HCT116 (cell line): Measurements from ENCODE around the gene ATP1B3. TPM values are rescaled to one million over a fixed set of nuclear protein-coding genes. Genes with fewer than 3 reads are reported as not detected.
A peak's percentile ranks its signal among the peaks of the same experiment; 100 is the strongest.

Experiments used
- ATAC-seq: fragments of 200-7000 bp; cut with Tn5 transposase; 2 replicates; pipeline ENCODE4 v1.9.1; 2020; ENCODE audit warnings: mild to moderate bottlenecking, moderate library complexity
- BruUV-seq: library from RNA; stranded (reverse); fragments of 400-500 nt; replicated peaks from 2 replicates; lab custom pipeline; 2021; lab: Mats Ljungman, UMichigan
- CTCF ChIA-PET: fragments of 300-600 bp; sonication (Branson Sonifier 250); formaldehyde crosslinking; loops from one replicate; lab custom pipeline; 2021; ENCODE audit warnings: antibody characterized with exemption; lab: Charles Lee
- POLR2A ChIA-PET: fragments of 300-600, 350-600 bp; sonication (Branson Sonifier 250); formaldehyde crosslinking; loops from one replicate; lab custom pipeline; 2021; ENCODE audit warnings: antibody characterized with exemption; lab: Charles Lee
- RAD21 ChIA-PET, 2 experiments: fragments of 300-600 bp; sonication (Branson Sonifier 250); formaldehyde crosslinking; loops; one replicate each; lab custom pipeline; 2023; ENCODE audit warnings: low total read pairs in 2 of 2; ENCODE audit not compliant: uncharacterized antibody in 2 of 2, unreplicated experiment in 2 of 2, low non-redundant PET in 1 of 2; lab: Charles Lee
- DNase-seq: peaks from one replicate; pipeline ENCODE4 v3.0.0-alpha.2; 2010; ENCODE audit warnings: low read depth, low spot score
- H2AFZ ChIP-seq: fragments of 200-600 bp; shearing (Covaris generic), sonication (generic); 2 replicates; pipeline ENCODE4 v1.6.1; 2017; ENCODE audit warnings: low read depth, mixed run types, mixed read lengths, antibody characterized with exemption, low read length; ENCODE audit not compliant: poor library complexity, severe bottlenecking
- H3K27ac ChIP-seq: 2 replicates; pipeline ENCODE4 v1.5.1; 2012; ENCODE audit warnings: low read depth, low read length
- H3K27me3 ChIP-seq: fragments of 200-600 bp; sonication (generic); 2 replicates; pipeline ENCODE4 v1.6.1; 2016; ENCODE audit warnings: mixed run types, low read length, mixed read lengths; ENCODE audit not compliant: insufficient read depth
- H3K36me3 ChIP-seq, 2 experiments: fragments of 200-500 bp in 1 of 2; fragments of 200-600 bp in 1 of 2; sonication (Bioruptor generic) in 1 of 2; sonication (generic) in 1 of 2; 2 replicates each; pipeline versions ENCODE4 v1.5.1 to v1.6.1; 2014 to 2016; ENCODE audit warnings: low read length in 2 of 2, inconsistent platforms in 1 of 2, mixed read lengths in 1 of 2, mixed run types in 1 of 2; ENCODE audit not compliant: insufficient read depth in 2 of 2, control insufficient read depth in 1 of 2
- H3K4me1 ChIP-seq, 2 experiments: fragments of 200-600 bp in 1 of 2; sonication (generic) in 1 of 2; 2 replicates each; pipeline versions ENCODE4 v1.5.1 to v1.6.1; 2012 to 2017; ENCODE audit warnings: low read length in 2 of 2, inconsistent platforms in 1 of 2, mild to moderate bottlenecking in 1 of 2, mixed read lengths in 1 of 2, mixed run types in 1 of 2, moderate library complexity in 1 of 2; ENCODE audit not compliant: insufficient read depth in 2 of 2, control insufficient read depth in 1 of 2
- H3K4me2 ChIP-seq: fragments of 200-600 bp; sonication (generic); 2 replicates; pipeline ENCODE4 v1.6.1; 2017; ENCODE audit warnings: mixed run types, low read length, mixed read lengths
- H3K4me3 ChIP-seq, 2 experiments: fragments of 200-600 bp in 1 of 2; sonication (generic) in 1 of 2; replicated peaks in 1 of 2; 2 replicates each; pipeline ENCODE4 v1.5.1; 2011 to 2016; ENCODE audit warnings: low read length in 2 of 2, control low read depth in 1 of 2, low read depth in 1 of 2, mild to moderate bottlenecking in 1 of 2, mixed read lengths in 1 of 2, mixed run types in 1 of 2
- H3K79me2 ChIP-seq: fragments of 200-600 bp; sonication (generic); 2 replicates; pipeline ENCODE4 v1.6.1; 2017; ENCODE audit warnings: mild to moderate bottlenecking, mixed run types, low read length, moderate library complexity, mixed read lengths; ENCODE audit not compliant: insufficient read depth
- H3K9ac ChIP-seq: fragments of 200-600 bp; sonication (generic); 2 replicates; pipeline ENCODE4 v1.6.1; 2016; ENCODE audit warnings: low read length, mixed read lengths
- H3K9me2 ChIP-seq: fragments of 200-600 bp; sonication (generic), shearing (Covaris generic); 2 replicates; pipeline ENCODE4 v1.6.1; 2017; ENCODE audit warnings: mixed run types, mild to moderate bottlenecking, moderate library complexity; ENCODE audit not compliant: insufficient read depth
- H3K9me3 ChIP-seq, 2 experiments: fragments of 200-500 bp in 1 of 2; fragments of 200-600 bp in 1 of 2; sonication (Bioruptor generic) in 1 of 2; sonication (generic) in 1 of 2; 2 replicates each; pipeline ENCODE4 v1.6.1; 2014 to 2017; ENCODE audit warnings: low read length in 2 of 2, mixed read lengths in 2 of 2, inconsistent platforms in 1 of 2, low read depth in 1 of 2, mild to moderate bottlenecking in 1 of 2, mixed run types in 1 of 2, moderate library complexity in 1 of 2; ENCODE audit not compliant: control insufficient read depth in 1 of 2, insufficient read depth in 1 of 2
- H4K20me1 ChIP-seq: fragments of 200-600 bp; sonication (generic), shearing (Covaris generic); 2 replicates; pipeline ENCODE4 v1.6.1; 2017; ENCODE audit warnings: mixed run types, mild to moderate bottlenecking, moderate library complexity; ENCODE audit not compliant: insufficient read depth
- CEBPB ChIP-seq: IDR thresholded peaks from 2 replicates; pipeline ENCODE4 v1.6.1; 2012; ENCODE audit warnings: low read depth
- EGR1 ChIP-seq: IDR thresholded peaks from 2 replicates; pipeline ENCODE4 v1.6.1; 2012; ENCODE audit warnings: low read depth
- ELF1 ChIP-seq: IDR thresholded peaks from 2 replicates; pipeline ENCODE4 v1.6.1; 2012; ENCODE audit warnings: low read depth, borderline replicate concordance
- FOSL1 ChIP-seq: IDR thresholded peaks from 2 replicates; pipeline ENCODE4 v1.6.1; 2012; ENCODE audit warnings: low read depth
- REST ChIP-seq: IDR thresholded peaks from 2 replicates; pipeline ENCODE4 v1.6.1; 2012; ENCODE audit warnings: low read depth
- SIN3A ChIP-seq: IDR thresholded peaks from 2 replicates; pipeline ENCODE4 v1.6.1; 2012; ENCODE audit warnings: low read depth
- SP1 ChIP-seq: IDR thresholded peaks from 2 replicates; pipeline ENCODE4 v1.6.1; 2012; ENCODE audit warnings: low read depth
- SRF ChIP-seq: IDR thresholded peaks from 2 replicates; pipeline ENCODE4 v1.6.1; 2012; ENCODE audit warnings: low read depth
- TCF7L2 ChIP-seq: IDR thresholded peaks from 2 replicates; pipeline ENCODE4 v1.7.0; 2011; ENCODE audit warnings: borderline replicate concordance, inconsistent platforms; ENCODE audit not compliant: insufficient read depth, insufficient read length; ENCODE audit errors: extremely low read depth
- YY1 ChIP-seq: IDR thresholded peaks from 2 replicates; pipeline ENCODE4 v1.6.1; 2011; ENCODE audit warnings: low read length, low read depth, moderate library complexity, mild to moderate bottlenecking; ENCODE audit not compliant: insufficient replicate concordance; ENCODE audit errors: extremely low read depth
- ZFX ChIP-seq: fragments of 450-650 bp; IDR thresholded peaks from 2 replicates; pipeline ENCODE4 v1.6.1; 2017
- ZNF274 ChIP-seq: fragments of 200-500 bp; sonication (Bioruptor generic); IDR thresholded peaks from 2 replicates; pipeline ENCODE4 v1.6.1; 2014; ENCODE audit warnings: mild to moderate bottlenecking, low read depth, low read length, inconsistent platforms
- intact Hi-C: fragments of 100-400 bp; cut with micrococcal nuclease; formaldehyde crosslinking; loops from 2 replicates; pipeline ENCODE4 v1.10.0; 2022
- total RNA-seq: library from RNA; stranded (reverse); gene quantifications from one replicate; pipeline ENCODE4 v1.2.1, GENCODE V29; 2021; ENCODE audit not compliant: unreplicated experiment
- TF ChIP-seq, protein P1 (sequence below): IDR thresholded peaks from 2 replicates; pipeline ENCODE4 v1.6.1; 2012

Gene ATP1B3
- total RNA-seq, 1 experiment from 2014 or later: 147 TPM

DNA sequence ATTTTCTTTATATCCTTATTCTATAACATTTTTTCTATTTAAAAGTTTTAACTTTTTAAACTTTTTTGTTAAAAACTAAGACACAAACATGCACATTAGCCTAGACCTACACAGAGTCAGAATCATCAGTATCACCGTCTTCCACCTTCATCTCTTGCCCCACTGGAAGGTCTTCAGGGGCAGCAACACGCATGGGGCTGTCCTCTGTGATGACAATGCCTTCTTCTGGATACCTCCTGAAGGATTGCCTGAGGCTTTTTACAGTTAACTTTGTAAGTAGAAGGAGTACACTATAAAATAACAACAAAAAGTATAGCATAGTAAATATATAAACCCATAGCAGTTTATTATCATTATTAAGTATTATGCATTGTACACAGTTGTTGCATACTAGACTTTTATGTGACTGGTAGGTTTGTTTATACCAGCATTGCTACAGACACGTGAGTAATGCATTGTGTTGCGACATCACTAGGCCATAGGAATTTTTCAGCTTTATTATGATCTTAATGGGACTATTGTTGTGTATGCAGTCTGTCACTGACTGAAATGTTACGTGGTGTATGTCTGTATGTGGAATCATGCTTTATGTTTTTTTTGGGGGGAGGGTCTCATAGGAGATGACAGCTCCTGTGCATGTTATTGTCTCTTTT is 18.2 kb downstream of the ATP1B3 start:
- CTCF ChIA-PET: interaction anchor here (1.3 to 1.5 kb wide), 2 partner anchors 19 to 156 kb away, joined by 3 to 4 read pairs; no protein-coding TSS in a partner anchor
- BruUV-seq: no TSS peak
- ATAC-seq: peak; percentile 60
- RAD21 ChIA-PET: no interaction called here
- Histone ChIP-seq H3K4me2 (no peak overlapping the region), H3K9ac (no peak overlapping the region), H3K27me3 (no peaks in the 10 kb centered on the region), H3K4me3 (no peak overlapping the region), H3K79me2 (peaks cover 97% of the 10 kb centered on the region), H3K4me1 (peaks cover 3 to 8% of the 10 kb centered on the region in 2 experiments; a peak in 3 of 4 replicates), H4K20me1 (peaks cover 21% of the 10 kb centered on the region; the same call in 1 of the 2 replicates), H2AFZ (no peak overlapping the region), H3K27ac (no peak overlapping the region), H3K36me3 (peaks cover 0 to 18% of the 10 kb centered on the region in 2 experiments; a peak in 2 of 4 replicates), H3K9me3 (peaks cover 0 to 3% of the 10 kb centered on the region in 2 experiments; a peak in 1 of 4 replicates), H3K9me2 (no peaks in the 10 kb centered on the region; the same call in 1 of the 2 replicates)
- DNase-seq: peak; percentile 12
- TF ChIP-seq SP1: no peak
- TF ChIP-seq YY1: no peak
- TF ChIP-seq SRF: no peak
- no peak for TF ChIP-seq REST
- no peak for TF ChIP-seq TCF7L2
- peak; percentile 97 for TF ChIP-seq CEBPB
- no peak for TF ChIP-seq ELF1
- TF ChIP-seq, protein P1, sequence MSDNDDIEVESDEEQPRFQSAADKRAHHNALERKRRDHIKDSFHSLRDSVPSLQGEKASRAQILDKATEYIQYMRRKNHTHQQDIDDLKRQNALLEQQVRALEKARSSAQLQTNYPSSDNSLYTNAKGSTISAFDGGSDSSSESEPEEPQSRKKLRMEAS: no peak
- TF ChIP-seq ZNF274: no peak
- TF ChIP-seq ZFX: no peak
- TF ChIP-seq SIN3A: no peak
- no peak for TF ChIP-seq EGR1
- 0 out of 2 replicates have a peak, but pooled peaks have one; percentile 16 for TF ChIP-seq FOSL1
- POLR2A ChIA-PET: no interaction called here
- intact Hi-C loops: no loop called here
